Measurements from ENCODE around the gene OCA2.

Gene OCA2

GRCh38 chr15:27815035-27815434 lies 284.1 kb downstream of the OCA2 start:
- TF ChIP-seq, protein P1, sequence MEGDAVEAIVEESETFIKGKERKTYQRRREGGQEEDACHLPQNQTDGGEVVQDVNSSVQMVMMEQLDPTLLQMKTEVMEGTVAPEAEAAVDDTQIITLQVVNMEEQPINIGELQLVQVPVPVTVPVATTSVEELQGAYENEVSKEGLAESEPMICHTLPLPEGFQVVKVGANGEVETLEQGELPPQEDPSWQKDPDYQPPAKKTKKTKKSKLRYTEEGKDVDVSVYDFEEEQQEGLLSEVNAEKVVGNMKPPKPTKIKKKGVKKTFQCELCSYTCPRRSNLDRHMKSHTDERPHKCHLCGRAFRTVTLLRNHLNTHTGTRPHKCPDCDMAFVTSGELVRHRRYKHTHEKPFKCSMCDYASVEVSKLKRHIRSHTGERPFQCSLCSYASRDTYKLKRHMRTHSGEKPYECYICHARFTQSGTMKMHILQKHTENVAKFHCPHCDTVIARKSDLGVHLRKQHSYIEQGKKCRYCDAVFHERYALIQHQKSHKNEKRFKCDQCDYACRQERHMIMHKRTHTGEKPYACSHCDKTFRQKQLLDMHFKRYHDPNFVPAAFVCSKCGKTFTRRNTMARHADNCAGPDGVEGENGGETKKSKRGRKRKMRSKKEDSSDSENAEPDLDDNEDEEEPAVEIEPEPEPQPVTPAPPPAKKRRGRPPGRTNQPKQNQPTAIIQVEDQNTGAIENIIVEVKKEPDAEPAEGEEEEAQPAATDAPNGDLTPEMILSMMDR (conservative IDR thresholded peaks at IDR 0.05; ENCODE audit: control insufficient read depth, insufficient read depth, low read depth, low read length): no peak

DNA sequence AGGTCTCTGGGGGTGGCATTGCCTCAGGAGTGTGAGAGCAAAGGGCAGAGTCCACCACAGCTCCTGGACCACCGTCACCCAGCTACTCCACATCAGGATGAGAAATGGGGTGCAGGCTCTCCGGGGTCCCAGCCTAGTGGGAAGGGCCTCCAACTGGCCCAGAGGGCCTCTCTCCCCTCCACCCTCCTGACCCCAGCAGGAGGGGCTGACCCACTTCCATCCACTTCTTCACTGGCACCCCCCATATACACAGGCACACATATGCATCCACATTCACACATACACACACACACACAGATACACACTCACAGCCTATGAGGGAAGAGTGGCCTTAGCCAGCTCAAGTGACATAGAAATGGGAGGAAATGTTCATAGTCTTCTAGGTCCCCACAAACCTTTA lies 286.0 kb downstream of the OCA2 start:
- TF ChIP-seq, protein P1 (conservative IDR thresholded peaks at IDR 0.05; ENCODE audit: control insufficient read depth, insufficient read depth, low read depth, low read length): no peak
- no peak for DNase-seq (ENCODE audit: low read depth)
- H3K4me3 ChIP-seq (ENCODE audit: control insufficient read depth, low read depth, low read length): no peak overlapping the region

More at GRCh38 chr15:27815035-27815434, 284.1 kb downstream of the OCA2 start:
- no peak overlapping the region for H3K4me3 ChIP-seq (ENCODE audit: control insufficient read depth, low read depth, low read length)
- DNase-seq (ENCODE audit: low read depth): no peak

DNA sequence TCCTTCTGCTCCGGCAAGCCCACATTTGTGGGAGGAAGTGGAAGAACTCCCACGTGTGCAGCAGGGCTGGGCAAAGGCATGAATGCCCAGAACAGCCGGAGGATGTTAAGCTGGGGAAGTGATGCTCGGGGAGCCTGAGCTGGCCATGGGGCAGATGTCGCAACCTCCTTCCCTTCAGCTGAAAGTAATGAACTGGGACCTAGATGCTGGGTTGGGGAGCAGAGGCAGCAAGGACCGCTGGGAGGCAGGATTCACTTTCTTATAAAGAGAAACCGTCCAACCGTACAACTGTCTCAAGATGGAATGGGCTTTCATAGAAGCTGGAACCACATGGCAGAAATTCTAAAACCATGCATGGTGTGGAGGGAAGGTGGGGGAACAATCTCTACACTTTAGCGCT lies 290.9 kb downstream of the OCA2 start:
- TF ChIP-seq, protein P1 (conservative IDR thresholded peaks at IDR 0.05; ENCODE audit: control insufficient read depth, insufficient read depth, low read depth, low read length): no peak
- DNase-seq (ENCODE audit: low read depth): no peak
- H3K4me3 ChIP-seq (ENCODE audit: control insufficient read depth, low read depth, low read length): no peak overlapping the region

DNA sequence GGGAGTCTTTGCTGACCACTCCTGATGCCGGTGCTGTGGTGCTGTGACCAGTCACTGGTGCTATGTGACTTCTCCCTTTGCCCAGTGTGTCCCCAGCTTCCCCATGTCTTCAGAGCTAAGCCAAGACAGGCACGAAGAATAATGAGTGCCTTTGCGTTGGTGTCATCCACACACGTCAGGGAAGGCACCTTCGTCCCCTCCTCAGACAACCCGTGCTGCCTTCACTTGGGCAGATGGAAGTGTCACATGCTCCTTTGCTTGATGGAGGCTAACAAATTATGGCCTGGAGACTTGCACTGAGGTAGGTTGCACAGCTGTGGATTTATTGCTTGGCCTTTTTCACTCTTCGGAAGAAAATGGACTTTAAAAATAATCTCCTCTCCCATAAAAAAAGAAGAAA lies 291.8 kb downstream of the OCA2 start:
- H3K4me3 ChIP-seq (ENCODE audit: control insufficient read depth, low read depth, low read length): no peak overlapping the region
- DNase-seq (ENCODE audit: low read depth): no peak
- TF ChIP-seq, protein P1 (conservative IDR thresholded peaks at IDR 0.05; ENCODE audit: control insufficient read depth, insufficient read depth, low read depth, low read length): no peak

- DNase-seq (ENCODE audit: low read depth): no peak
- TF ChIP-seq, protein P1 (conservative IDR thresholded peaks at IDR 0.05; ENCODE audit: control insufficient read depth, insufficient read depth, low read depth, low read length): no peak
- H3K4me3 ChIP-seq (ENCODE audit: control insufficient read depth, low read depth, low read length): no peak overlapping the region
Observed at GRCh38 chr15:27806396-27806795, 292.7 kb downstream of the OCA2 start.

DNA sequence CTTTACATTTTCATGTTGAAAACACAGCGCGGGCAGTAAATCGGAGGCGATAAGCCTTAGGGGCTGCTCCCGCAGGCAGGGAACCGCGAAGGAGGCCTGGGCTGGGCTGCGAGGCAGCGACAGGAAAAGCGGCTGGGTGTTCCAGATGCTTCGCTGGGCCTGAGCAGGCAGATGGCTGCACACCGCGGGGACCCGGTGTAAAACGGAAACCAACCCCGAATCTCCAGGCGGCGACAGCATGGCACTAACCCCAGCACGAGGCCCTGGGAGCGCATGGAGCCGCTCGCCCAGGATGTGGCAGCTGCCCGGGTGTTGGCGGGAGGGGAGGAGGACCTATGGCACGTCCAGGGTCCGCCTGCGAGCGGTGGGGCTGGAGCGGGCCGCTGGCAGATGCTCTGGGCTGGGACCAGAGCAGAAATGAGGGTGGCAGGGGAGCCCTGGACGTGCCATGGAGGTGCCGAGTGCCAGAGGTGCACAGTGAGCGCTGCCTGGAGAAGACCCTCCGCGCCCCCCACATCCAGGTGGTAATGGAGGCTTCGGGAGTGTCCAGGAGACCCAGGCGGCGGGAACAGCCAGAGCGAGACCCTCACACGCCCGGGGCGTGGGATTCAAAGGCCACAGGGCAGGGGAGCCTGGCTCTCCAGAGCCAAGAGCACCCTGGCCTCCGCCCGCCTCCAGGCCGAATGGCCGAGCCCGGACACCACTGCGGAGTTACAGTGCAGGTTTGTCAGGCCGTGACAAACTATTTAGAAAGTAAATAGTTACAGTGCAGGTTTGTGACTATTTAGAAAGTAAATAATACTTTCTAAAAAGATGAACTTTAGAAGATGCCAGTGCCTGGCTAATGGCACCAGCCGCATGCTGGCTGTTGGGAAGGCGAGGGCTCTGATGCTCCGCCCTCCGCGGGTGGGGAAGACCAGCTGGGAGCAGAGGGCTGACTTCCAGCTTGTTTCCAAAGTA lies 293.6 kb downstream of the OCA2 start:
- no peak overlapping the region for H3K4me3 ChIP-seq (ENCODE audit: control insufficient read depth, low read depth, low read length)
- no peak for DNase-seq (ENCODE audit: low read depth)
- TF ChIP-seq, protein P1 (conservative IDR thresholded peaks at IDR 0.05; ENCODE audit: control insufficient read depth, insufficient read depth, low read depth, low read length): no peak
